ENCODE results near the gene TEX29.

TEX29 gene

DNA sequence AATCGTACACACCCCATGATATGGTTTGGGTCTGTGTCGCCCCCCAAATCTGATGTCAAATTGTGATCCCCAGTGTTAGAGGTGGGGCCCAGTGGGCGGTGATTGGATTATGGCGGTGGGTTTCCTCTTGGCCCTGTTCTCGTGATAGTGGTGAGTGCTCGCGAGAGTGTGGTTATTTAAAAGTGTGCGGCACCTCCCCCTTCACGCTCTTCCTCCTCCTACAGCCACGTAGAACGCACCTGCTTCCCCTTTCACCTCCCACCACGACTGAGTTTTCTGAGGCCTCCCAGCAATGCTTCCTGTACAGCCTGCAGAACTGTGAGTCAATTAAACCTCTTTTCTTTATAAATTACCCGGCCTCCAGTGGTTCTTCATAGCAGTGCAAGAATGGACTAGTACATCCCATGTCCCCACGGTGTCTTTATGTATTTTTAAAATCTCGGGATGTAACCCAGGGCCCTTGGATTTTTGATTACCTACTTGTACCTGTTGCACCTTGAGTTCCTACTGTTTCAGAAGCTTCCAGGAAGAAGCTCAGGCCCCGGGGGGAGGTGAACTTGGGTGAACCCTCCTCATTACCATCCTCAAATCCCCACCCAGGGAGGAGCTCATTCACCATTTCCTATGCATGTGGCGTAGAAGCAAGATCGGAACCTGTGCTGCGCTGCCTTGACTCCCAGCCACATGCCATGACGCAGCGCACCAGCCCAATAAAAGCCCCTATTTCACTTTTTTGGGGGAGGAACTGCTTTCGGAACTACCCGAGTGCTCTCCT is 52.4 kb downstream of the TEX29 start:
- DNase-seq = no peak

GRCh38 chr13:111373486-111373885 is 53.0 kb downstream of the TEX29 start:
- DNase-seq = no peak

GRCh38 chr13:111380431-111380830 is 60.0 kb downstream of the TEX29 start:
- no peak for DNase-seq

GRCh38 chr13:111382411-111382810 is 62.0 kb downstream of the TEX29 start:
- DNase-seq = no peak

DNA sequence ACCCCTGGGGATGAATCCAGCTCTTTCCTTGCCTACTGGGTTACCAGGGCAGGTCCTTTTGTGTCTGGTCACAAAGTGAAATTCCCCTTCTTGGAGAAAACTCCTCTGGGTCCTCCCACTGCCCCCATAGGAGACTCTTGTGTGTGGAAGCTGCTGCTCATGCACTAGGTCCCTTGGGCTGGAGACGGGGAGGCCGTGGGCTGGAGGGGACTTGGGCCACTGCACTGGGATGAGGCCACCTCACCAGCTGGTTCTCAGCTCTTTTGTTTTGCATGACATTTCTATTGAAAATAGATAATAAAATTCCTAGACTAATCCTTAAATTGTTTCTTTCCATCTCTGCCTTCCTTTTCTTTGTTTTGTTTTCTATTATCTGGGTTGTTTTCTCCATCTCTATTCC is 62.4 kb downstream of the TEX29 start:
- no peak for DNase-seq

DNA sequence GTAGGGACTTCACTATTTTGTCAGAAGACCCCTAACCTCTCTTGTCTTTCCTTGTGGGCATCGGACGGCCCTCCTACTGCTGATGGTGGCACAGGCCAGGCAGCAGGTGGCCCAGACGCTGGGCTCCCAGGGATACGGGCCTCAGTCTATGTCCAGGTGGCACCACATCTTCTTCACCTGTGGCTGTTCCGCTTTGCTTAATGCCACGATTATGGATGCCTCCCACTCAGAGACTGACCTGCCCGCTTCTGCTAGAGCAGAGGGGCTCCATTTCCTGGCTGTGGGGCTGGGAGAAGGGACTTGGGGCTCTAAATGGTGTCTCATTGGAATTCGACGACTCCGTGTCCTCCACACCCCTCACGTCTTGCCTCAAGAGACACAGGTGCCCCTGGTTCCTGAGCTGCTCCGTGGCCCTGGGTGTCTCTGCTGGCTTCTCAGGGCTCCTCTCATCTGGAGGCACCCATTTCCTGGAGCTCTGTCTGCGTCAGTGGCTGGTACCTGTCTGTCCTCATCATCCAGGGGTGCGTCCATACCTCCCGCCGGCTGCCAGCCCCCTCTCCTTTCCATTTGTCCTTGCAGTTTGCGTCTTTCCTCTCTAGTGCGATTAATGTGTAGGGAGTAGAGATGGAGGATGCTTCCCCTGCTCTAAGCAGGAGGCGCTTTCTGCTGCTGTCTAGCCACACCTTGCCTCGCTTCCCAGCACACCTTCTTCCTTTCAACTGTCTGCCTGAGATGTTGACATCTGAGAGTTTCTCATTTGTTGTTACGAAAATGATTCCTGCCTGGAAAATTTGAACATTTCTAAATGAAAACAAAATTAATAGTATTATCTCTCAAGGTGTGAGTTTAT is 63.4 kb downstream of the TEX29 start:
- DNase-seq = no peak

DNA sequence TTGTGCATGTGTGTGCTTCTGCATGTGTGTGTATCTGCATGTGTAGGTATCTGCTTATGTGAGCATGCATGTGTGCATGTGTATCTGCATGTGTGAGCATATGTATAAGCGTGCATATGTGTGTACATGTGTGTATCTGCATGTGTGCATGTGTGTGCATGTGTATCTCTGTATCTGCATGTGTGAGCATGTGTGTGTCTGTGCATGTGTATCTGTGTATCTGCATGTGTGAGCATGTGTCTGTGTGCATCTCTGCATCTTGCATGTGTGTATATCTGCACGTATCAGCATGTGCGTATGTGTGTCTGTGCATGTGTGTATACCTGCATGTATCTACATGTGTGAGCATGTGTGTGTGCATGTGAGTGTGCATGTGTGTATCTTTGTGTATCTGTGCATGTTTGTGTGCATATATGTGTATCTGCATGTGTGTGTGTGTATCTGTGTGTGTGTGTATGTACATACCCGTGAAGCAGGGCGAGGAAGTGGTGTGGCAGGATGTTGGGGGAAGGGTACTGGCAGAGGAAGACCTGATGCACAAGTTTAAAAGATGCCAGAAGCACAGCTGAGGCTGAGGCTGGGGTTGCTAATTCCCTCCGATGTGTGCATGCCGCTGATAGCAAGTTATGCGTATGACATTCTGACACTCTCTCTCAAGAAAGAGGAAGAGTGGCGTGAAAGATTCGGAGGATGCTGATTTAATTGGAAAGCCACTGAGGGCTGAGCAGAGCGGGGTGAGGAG is 64.2 kb downstream of the TEX29 start:
- DNase-seq = no peak

DNA sequence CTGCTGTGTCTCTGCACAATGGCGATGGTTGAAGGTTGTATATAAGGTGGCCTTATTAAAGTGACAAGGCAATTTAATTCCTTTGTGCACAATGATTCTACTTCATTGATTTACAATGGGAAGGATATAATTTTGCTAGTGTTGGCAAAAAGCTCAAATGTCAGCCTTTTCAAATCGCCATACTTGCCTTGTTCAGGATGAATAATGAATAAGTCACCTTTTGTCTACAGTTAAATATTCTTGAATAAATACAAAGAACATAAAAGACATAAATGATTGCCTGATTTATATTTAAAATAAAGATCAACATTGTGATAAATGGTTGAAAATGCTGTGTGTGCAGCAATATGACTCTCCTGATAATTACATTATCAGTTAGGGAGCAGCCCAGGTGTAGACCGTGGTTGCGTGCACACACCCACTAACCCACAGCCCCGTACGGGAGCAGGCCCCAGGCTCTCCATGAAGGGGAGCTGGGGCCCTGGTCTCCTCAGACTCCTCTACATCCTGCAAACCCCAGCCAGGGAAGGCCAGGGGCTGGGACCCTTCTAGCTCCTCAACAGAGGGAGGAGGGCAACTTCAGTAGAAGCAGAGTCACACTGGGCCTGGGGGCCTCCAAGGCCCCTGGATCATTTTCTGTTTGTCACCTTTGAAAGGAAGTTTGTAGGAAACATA is 64.9 kb downstream of the TEX29 start:
- DNase-seq = no peak

GRCh38 chr13:111387026-111387871 is 66.8 kb downstream of the TEX29 start:
- DNase-seq = no peak

- no peak for DNase-seq
These were observed 67.6 kb downstream of the TEX29 start for GRCh38 chr13:111387945-111388600.

GRCh38 chr13:111388851-111389500 is 68.5 kb downstream of the TEX29 start:
- no peak for DNase-seq

- DNase-seq = no peak
These were observed 69.4 kb downstream of the TEX29 start for GRCh38 chr13:111389621-111390521.

GRCh38 chr13:111390522-111391270 is 70.3 kb downstream of the TEX29 start:
- DNase-seq = no peak

DNA sequence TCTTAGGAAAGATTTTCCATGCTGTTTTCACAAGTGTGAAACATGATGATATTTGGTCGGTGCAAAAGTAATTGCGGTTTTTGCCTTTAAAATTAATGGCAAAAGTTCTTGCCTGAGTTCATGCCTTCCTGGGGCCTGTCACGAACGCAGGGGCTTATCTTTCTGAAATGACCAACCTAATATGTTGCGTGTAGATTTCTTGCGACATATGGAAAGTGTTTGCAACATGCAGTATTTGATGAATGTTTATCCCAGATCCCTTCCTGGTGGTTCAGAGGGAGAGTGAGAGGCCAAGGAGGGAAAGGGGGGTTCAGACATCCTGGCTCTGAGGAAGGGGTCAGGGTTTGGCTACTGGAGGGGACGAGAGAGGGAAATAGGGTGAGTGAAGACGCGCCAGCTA is 72.0 kb downstream of the TEX29 start:
- no peak for DNase-seq

- no peak for DNase-seq
These were observed 72.9 kb downstream of the TEX29 start for GRCh38 chr13:111393221-111393790.

All from activated CD4-positive, CD25-positive, alpha-beta regulatory T cell (primary cell).